ENCODE results near the gene EPPIN. TPM values are rescaled to one million over a fixed set of nuclear protein-coding genes. Genes with fewer than 3 reads are reported as not detected.
"Not testable (repeated sequence)": the region's sequence is repeated elsewhere in the genome, so short reads cannot be mapped to it uniquely, and the experiment has no call there.

EPPIN gene
- total RNA-seq, 1 experiment from 2014 or later = 0.26 TPM

GRCh38 chr20:45575931-45576330, 28.7 kb upstream of the EPPIN start (continued):
- no peak for TF ChIP-seq ZNF281 (CRISPR knock-in tag; IDR thresholded peaks at IDR 0.05)
- no peak for TF ChIP-seq FOXP4 (CRISPR knock-in tag; IDR thresholded peaks at IDR 0.05)
- no peak for TF ChIP-seq KAT7 (CRISPR knock-in tag; IDR thresholded peaks at IDR 0.05; ENCODE audit: borderline replicate concordance)
- no peak for TF ChIP-seq GRHL2 (CRISPR knock-in tag; IDR thresholded peaks at IDR 0.05; ENCODE audit: insufficient replicate concordance, severe bottlenecking)

- POLR2A ChIA-PET; ATAC-seq; H3K4me3 Mint-ChIP-seq; CTCF ChIA-PET; H3K27ac Mint-ChIP-seq; H3K4me1 Mint-ChIP-seq; H3K27me3 Mint-ChIP-seq (ENCODE audit: low read depth); DNase-seq (ENCODE audit: low spot score): not testable (repeated sequence)
- H3K36me3 Mint-ChIP-seq = peaks cover 10% of the 10 kb centered on the region
- peaks cover 21% of the 10 kb centered on the region for H3K9me3 Mint-ChIP-seq
Observed at GRCh38 chr20:45569650-45570049, 22.4 kb upstream of the EPPIN start.

- ChIA-PET POLR2A (no interaction called here), CTCF (interaction anchor here (1.0 kb wide), 1 partner anchor 206 kb away, joined by 7 read pairs; no protein-coding TSS in a partner anchor)
- Mint-ChIP-seq H3K36me3 (peaks cover 3% of the 10 kb centered on the region; the same call in 1 of the 2 replicates), H3K4me1 (peaks cover 6% of the 10 kb centered on the region; the same call in 1 of the 2 replicates), H3K9me3 (peaks cover 4% of the 10 kb centered on the region), H3K27me3 (ENCODE audit: low read depth) (no peaks in the 10 kb centered on the region), H3K4me3 (no peak overlapping the region), H3K27ac (no peak overlapping the region)
- no peak for DNase-seq (ENCODE audit: low spot score)
- TF ChIP-seq ZNF219 (CRISPR knock-in tag; IDR thresholded peaks at IDR 0.05; ENCODE audit: borderline replicate concordance) = no peak
- no peak for TF ChIP-seq CDX4 (CRISPR knock-in tag; IDR thresholded peaks at IDR 0.05; ENCODE audit: borderline replicate concordance)
- TF ChIP-seq ZNF423 (CRISPR knock-in tag; IDR thresholded peaks at IDR 0.05) = no peak
- TF ChIP-seq ATF2 (CRISPR knock-in tag; IDR thresholded peaks at IDR 0.05; ENCODE audit: borderline replicate concordance, low read depth) = no peak
- ATAC-seq = no peak
Observed at GRCh38 chr20:45564760-45565276, 17.6 kb upstream of the EPPIN start.

- Mint-ChIP-seq H3K27me3 (ENCODE audit: low read depth) (no peaks in the 10 kb centered on the region; the same call in 1 of the 2 replicates), H3K4me1 (peaks cover 3% of the 10 kb centered on the region; the same call in 1 of the 2 replicates), H3K9me3 (peaks cover 19% of the 10 kb centered on the region), H3K4me3 (no peak overlapping the region), H3K36me3 (0 out of 2 replicates have a peak, but pooled peaks cover 8% of the 10 kb centered on the region), H3K27ac (no peak overlapping the region)
- DNase-seq (ENCODE audit: low spot score) (no peak), ATAC-seq (no peak)
- POLR2A ChIA-PET = no interaction called here
- CTCF ChIA-PET = interaction anchor here (0.9 kb wide), 1 partner anchor 216 kb away, joined by 3 read pairs; no protein-coding TSS in a partner anchor
- TF ChIP-seq ZNF416 (CRISPR knock-in tag; IDR thresholded peaks at IDR 0.05) (no peak), ZNF121 (CRISPR knock-in tag; IDR thresholded peaks at IDR 0.05) (no peak), ATF6 (CRISPR knock-in tag; IDR thresholded peaks at IDR 0.05) (no peak), SOX15 (CRISPR knock-in tag; IDR thresholded peaks at IDR 0.05) (no peak), ETV6 (CRISPR knock-in tag; IDR thresholded peaks at IDR 0.05) (no peak), JAZF1 (CRISPR knock-in tag; IDR thresholded peaks at IDR 0.05) (no peak), IRF2 (CRISPR knock-in tag; IDR thresholded peaks at IDR 0.05; ENCODE audit: borderline replicate concordance, low read depth) (no peak), MYBL2 (CRISPR knock-in tag; IDR thresholded peaks at IDR 0.05) (no peak), MLX (CRISPR knock-in tag; IDR thresholded peaks at IDR 0.05) (no peak), E2F4 (CRISPR knock-in tag; IDR thresholded peaks at IDR 0.05; ENCODE audit: borderline replicate concordance, low read depth) (no peak), NFYB (CRISPR knock-in tag; conservative IDR thresholded peaks at IDR 0.05; ENCODE audit: low read depth) (no peak)
Observed at GRCh38 chr20:45555198-45555597, 8.0 kb upstream of the EPPIN start.
